Activated naive CD8-positive, alpha-beta T cell (primary cell): ENCODE measurements around the gene MYO1E.
"Not testable (repeated sequence)": the region's sequence is repeated elsewhere in the genome, so short reads cannot be mapped to it uniquely, and the experiment has no call there.

Experiments
- H3K27ac Mint-ChIP-seq: one replicate; pipeline ENCODE4 v1.8.0; 2021; ENCODE audit warnings: mixed read lengths
- H3K27me3 Mint-ChIP-seq: one replicate; pipeline ENCODE4 v1.8.0; 2021; ENCODE audit warnings: mixed read lengths
- H3K36me3 Mint-ChIP-seq: one replicate; pipeline ENCODE4 v1.8.0; 2021; ENCODE audit warnings: mixed read lengths
- H3K4me1 Mint-ChIP-seq: one replicate; pipeline ENCODE4 v1.8.0; 2021; ENCODE audit warnings: low read depth, mixed read lengths
- H3K4me3 Mint-ChIP-seq: one replicate; pipeline ENCODE4 v1.8.0; 2021; ENCODE audit warnings: mild to moderate bottlenecking, mixed read lengths
- H3K9me3 Mint-ChIP-seq: one replicate; pipeline ENCODE4 v1.8.0; 2021; ENCODE audit warnings: low read depth, mixed read lengths

The MYO1E gene

GRCh38 chr15:59372352-59373211, at the start of gene MYO1E:
Gene MYO1E (minus strand): TSS chr15:59372871. CDS start chr15:59372500, 371 bp downstream.
- H3K27ac Mint-ChIP-seq = peak within 1 kb of the TSS; percentile 50
- H3K36me3 Mint-ChIP-seq = no peaks in the 10 kb centered on the region
- H3K27me3 Mint-ChIP-seq = peaks cover 28% of the 10 kb centered on the region
- no peaks in the 10 kb centered on the region for H3K9me3 Mint-ChIP-seq
- H3K4me1 Mint-ChIP-seq = peaks cover 16% of the 10 kb centered on the region
- H3K4me3 Mint-ChIP-seq = peak within 1 kb of the TSS; percentile 90

GRCh38 chr15:59420986-59421618, 48.4 kb upstream of the MYO1E start:
- H3K36me3 Mint-ChIP-seq = no peaks in the 10 kb centered on the region
- no peak overlapping the region for H3K4me3 Mint-ChIP-seq
- no peak overlapping the region for H3K27ac Mint-ChIP-seq
- H3K9me3 Mint-ChIP-seq = no peaks in the 10 kb centered on the region
- H3K27me3 Mint-ChIP-seq = peaks cover 2% of the 10 kb centered on the region
- peaks cover 7% of the 10 kb centered on the region for H3K4me1 Mint-ChIP-seq

GRCh38 chr15:59420108-59420507, 47.4 kb upstream of the MYO1E start:
- Mint-ChIP-seq H3K9me3 (no peaks in the 10 kb centered on the region), H3K36me3 (no peaks in the 10 kb centered on the region), H3K4me1 (peaks cover 7% of the 10 kb centered on the region), H3K27ac (no peak overlapping the region), H3K4me3 (no peak overlapping the region), H3K27me3 (peaks cover 2% of the 10 kb centered on the region)

GRCh38 chr15:59419170-59419569, 46.5 kb upstream of the MYO1E start:
- H3K4me3 Mint-ChIP-seq = no peak overlapping the region

GRCh38 chr15:59416816-59417215, 44.1 kb upstream of the MYO1E start:
- no peak overlapping the region for H3K27ac Mint-ChIP-seq
- H3K4me3 Mint-ChIP-seq = no peak overlapping the region
- H3K9me3 Mint-ChIP-seq = no peaks in the 10 kb centered on the region
- peaks cover 29% of the 10 kb centered on the region for H3K4me1 Mint-ChIP-seq
- H3K27me3 Mint-ChIP-seq = peaks cover 2% of the 10 kb centered on the region
- H3K36me3 Mint-ChIP-seq = no peaks in the 10 kb centered on the region

More at GRCh38 chr15:59419170-59419569, 46.5 kb upstream of the MYO1E start:
- peaks cover 10% of the 10 kb centered on the region for H3K4me1 Mint-ChIP-seq
- H3K9me3 Mint-ChIP-seq = no peaks in the 10 kb centered on the region
- peaks cover 2% of the 10 kb centered on the region for H3K27me3 Mint-ChIP-seq
- no peak overlapping the region for H3K27ac Mint-ChIP-seq
- no peaks in the 10 kb centered on the region for H3K36me3 Mint-ChIP-seq

GRCh38 chr15:59413577-59413976, 40.9 kb upstream of the MYO1E start:
- Mint-ChIP-seq H3K4me3 (no peak overlapping the region), H3K9me3 (no peaks in the 10 kb centered on the region), H3K27me3 (peaks cover 2% of the 10 kb centered on the region), H3K4me1 (peaks cover 36% of the 10 kb centered on the region), H3K36me3 (no peaks in the 10 kb centered on the region), H3K27ac (no peak overlapping the region)

- Mint-ChIP-seq H3K9me3 (no peaks in the 10 kb centered on the region), H3K4me1 (peaks cover 36% of the 10 kb centered on the region), H3K4me3 (no peak overlapping the region)
Observed at GRCh38 chr15:59410391-59410896, 37.8 kb upstream of the MYO1E start.

GRCh38 chr15:59407946-59408345, 35.3 kb upstream of the MYO1E start:
- Mint-ChIP-seq H3K36me3 (no peaks in the 10 kb centered on the region), H3K27me3 (no peaks in the 10 kb centered on the region), H3K27ac (no peak overlapping the region), H3K4me1 (peaks cover 23% of the 10 kb centered on the region), H3K9me3 (no peaks in the 10 kb centered on the region), H3K4me3 (no peak overlapping the region)

More at GRCh38 chr15:59410391-59410896, 37.8 kb upstream of the MYO1E start:
- Mint-ChIP-seq H3K27me3 (no peaks in the 10 kb centered on the region), H3K36me3 (no peaks in the 10 kb centered on the region), H3K27ac (no peak overlapping the region)

- Mint-ChIP-seq H3K4me1 (peaks cover 13% of the 10 kb centered on the region), H3K4me3 (no peak overlapping the region), H3K27ac (no peak overlapping the region), H3K9me3 (no peaks in the 10 kb centered on the region), H3K36me3 (no peaks in the 10 kb centered on the region), H3K27me3 (no peaks in the 10 kb centered on the region)
Observed at GRCh38 chr15:59406446-59406845, 33.8 kb upstream of the MYO1E start.

- no peaks in the 10 kb centered on the region for H3K36me3 Mint-ChIP-seq
- no peak overlapping the region for H3K27ac Mint-ChIP-seq
- H3K4me1 Mint-ChIP-seq = peaks cover under 1% of the 10 kb centered on the region
- H3K9me3 Mint-ChIP-seq = no peaks in the 10 kb centered on the region
- no peak overlapping the region for H3K4me3 Mint-ChIP-seq
- H3K27me3 Mint-ChIP-seq = no peaks in the 10 kb centered on the region
Observed at GRCh38 chr15:59405079-59405478, 32.4 kb upstream of the MYO1E start.

GRCh38 chr15:59401824-59402569, 29.3 kb upstream of the MYO1E start:
- no peaks in the 10 kb centered on the region for H3K9me3 Mint-ChIP-seq
- H3K27ac Mint-ChIP-seq = no peak overlapping the region
- H3K4me3 Mint-ChIP-seq = no peak overlapping the region
- H3K4me1 Mint-ChIP-seq = peaks cover 4% of the 10 kb centered on the region
- no peaks in the 10 kb centered on the region for H3K36me3 Mint-ChIP-seq
- peaks cover 5% of the 10 kb centered on the region for H3K27me3 Mint-ChIP-seq

GRCh38 chr15:59401051-59401823, 28.6 kb upstream of the MYO1E start:
- not testable (repeated sequence) for H3K36me3 Mint-ChIP-seq, H3K27me3 Mint-ChIP-seq, H3K4me3 Mint-ChIP-seq, H3K27ac Mint-ChIP-seq, H3K4me1 Mint-ChIP-seq, H3K9me3 Mint-ChIP-seq

- H3K36me3 Mint-ChIP-seq = no peaks in the 10 kb centered on the region
- H3K27ac Mint-ChIP-seq = no peak overlapping the region
- H3K9me3 Mint-ChIP-seq = no peaks in the 10 kb centered on the region
- peaks cover 4% of the 10 kb centered on the region for H3K4me1 Mint-ChIP-seq
- H3K27me3 Mint-ChIP-seq = peaks cover 8% of the 10 kb centered on the region
- no peak overlapping the region for H3K4me3 Mint-ChIP-seq
Observed at GRCh38 chr15:59400103-59400813, 27.6 kb upstream of the MYO1E start.
